ENCODE results near the gene ADD1. TPM values are rescaled to one million over a fixed set of nuclear protein-coding genes. Genes with fewer than 3 reads are reported as not detected.

ADD1 gene
- total RNA-seq, 1 experiment from 2014 or later = 232 TPM

DNA sequence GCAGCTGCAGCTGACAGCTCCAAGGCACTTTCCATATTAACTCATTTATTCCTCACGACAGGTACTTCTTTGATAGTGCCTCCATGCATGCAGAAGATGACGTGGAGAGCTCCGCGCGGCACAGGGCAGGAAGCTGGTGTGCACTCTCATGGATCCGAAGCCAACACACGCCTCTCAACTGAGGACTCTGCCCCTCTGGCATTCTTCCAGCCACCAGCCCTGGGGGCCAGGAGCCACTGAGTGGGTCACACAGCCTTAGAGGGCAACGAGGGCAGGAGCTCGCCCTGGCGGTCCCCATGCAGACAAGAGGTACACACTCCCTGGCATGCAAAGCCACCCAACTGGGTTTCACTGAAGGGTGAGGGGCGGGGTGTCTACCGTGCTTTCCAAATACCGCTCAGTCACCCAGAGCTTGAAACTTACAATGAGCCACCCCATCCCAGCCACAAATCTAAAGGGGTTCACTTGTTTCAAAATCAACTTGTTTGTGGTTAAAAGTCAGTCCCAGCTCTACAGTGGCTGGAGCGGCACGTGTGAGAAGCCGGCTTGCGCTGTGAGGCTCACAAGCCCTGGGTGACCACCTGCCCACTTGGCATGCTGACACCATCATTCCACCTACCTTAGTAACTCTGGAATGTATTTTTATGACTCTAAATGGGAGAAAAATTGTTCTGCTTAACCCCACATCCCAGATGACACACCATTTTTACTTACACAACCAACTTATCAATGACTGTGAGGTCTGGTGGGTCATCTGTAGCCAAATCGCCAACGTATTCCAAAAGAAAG, 103.4 kb downstream of the ADD1 start:
- ChIA-PET CTCF (no interaction called here), POLR2A (ENCODE audit: low non-redundant PET) (no interaction called here)
- no peaks in the 10 kb centered on the region for H3K4me1 ChIP-seq (ENCODE audit: insufficient read depth, low read length, poor library complexity, severe bottlenecking)
- intact Hi-C loops (cut with micrococcal nuclease; ENCODE audit: unreplicated experiment) = no loop called here
- no peak overlapping the region for H3K4me3 ChIP-seq (ENCODE audit: low read depth, low read length, poor library complexity, severe bottlenecking)
- no peaks in the 10 kb centered on the region for H3K27me3 ChIP-seq (replicated peaks; ENCODE audit: insufficient read depth, low read depth, low read length, poor library complexity)
- H3K9me3 ChIP-seq (ENCODE audit: low read depth, low read length, poor library complexity, severe bottlenecking) = no peaks in the 10 kb centered on the region
- H3K27ac ChIP-seq (ENCODE audit: low read depth, low read length, poor library complexity, severe bottlenecking) = no peak overlapping the region
- TF ChIP-seq, protein P1, sequence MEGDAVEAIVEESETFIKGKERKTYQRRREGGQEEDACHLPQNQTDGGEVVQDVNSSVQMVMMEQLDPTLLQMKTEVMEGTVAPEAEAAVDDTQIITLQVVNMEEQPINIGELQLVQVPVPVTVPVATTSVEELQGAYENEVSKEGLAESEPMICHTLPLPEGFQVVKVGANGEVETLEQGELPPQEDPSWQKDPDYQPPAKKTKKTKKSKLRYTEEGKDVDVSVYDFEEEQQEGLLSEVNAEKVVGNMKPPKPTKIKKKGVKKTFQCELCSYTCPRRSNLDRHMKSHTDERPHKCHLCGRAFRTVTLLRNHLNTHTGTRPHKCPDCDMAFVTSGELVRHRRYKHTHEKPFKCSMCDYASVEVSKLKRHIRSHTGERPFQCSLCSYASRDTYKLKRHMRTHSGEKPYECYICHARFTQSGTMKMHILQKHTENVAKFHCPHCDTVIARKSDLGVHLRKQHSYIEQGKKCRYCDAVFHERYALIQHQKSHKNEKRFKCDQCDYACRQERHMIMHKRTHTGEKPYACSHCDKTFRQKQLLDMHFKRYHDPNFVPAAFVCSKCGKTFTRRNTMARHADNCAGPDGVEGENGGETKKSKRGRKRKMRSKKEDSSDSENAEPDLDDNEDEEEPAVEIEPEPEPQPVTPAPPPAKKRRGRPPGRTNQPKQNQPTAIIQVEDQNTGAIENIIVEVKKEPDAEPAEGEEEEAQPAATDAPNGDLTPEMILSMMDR (conservative IDR thresholded peaks at IDR 0.05; ENCODE audit: low read depth, low read length) = no peak
- TF ChIP-seq EZH2 (IDR thresholded peaks at IDR 0.05; ENCODE audit: borderline replicate concordance, low read depth, low read length, poor library complexity, severe bottlenecking) = no peak
- H3K36me3 ChIP-seq (ENCODE audit: insufficient read depth, low read length, poor library complexity, severe bottlenecking) = peaks cover 83% of the 10 kb centered on the region
- BruUV-seq (replicated peaks) = no TSS peak
- DNase-seq (ENCODE audit: low spot score) = no peak

DNA sequence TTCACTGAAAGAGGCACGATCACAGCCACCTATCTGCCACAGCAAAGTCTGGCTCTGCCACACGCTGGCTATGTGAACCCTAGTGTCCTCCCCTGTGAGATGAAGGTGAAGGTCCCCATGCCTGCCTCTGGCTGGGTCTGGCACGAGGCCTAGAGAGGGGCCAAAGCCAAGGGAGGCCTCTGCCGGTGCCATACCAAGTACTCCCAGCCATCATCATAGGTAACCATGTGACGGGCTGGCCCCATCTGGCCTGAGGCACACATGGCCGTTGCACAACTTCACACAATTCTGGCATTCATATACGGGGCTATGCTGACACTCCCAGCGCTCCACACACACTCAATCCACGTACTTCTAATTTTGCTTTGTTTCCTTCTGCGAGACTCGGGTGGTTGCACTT, 104.3 kb downstream of the ADD1 start:
- ChIA-PET POLR2A (ENCODE audit: low non-redundant PET) (no interaction called here), CTCF (no interaction called here)
- H3K36me3 ChIP-seq (ENCODE audit: insufficient read depth, low read length, poor library complexity, severe bottlenecking) = peaks cover 86% of the 10 kb centered on the region
- no peaks in the 10 kb centered on the region for H3K9me3 ChIP-seq (ENCODE audit: low read depth, low read length, poor library complexity, severe bottlenecking)
- no peaks in the 10 kb centered on the region for H3K27me3 ChIP-seq (replicated peaks; ENCODE audit: insufficient read depth, low read depth, low read length, poor library complexity)
- H3K4me1 ChIP-seq (ENCODE audit: insufficient read depth, low read length, poor library complexity, severe bottlenecking) = no peaks in the 10 kb centered on the region
- no peak for DNase-seq (ENCODE audit: low spot score)
- H3K4me3 ChIP-seq (ENCODE audit: low read depth, low read length, poor library complexity, severe bottlenecking) = no peak overlapping the region
- intact Hi-C loops (cut with micrococcal nuclease; ENCODE audit: unreplicated experiment) = no loop called here
- no TSS peak for BruUV-seq (replicated peaks)
- TF ChIP-seq EZH2 (IDR thresholded peaks at IDR 0.05; ENCODE audit: borderline replicate concordance, low read depth, low read length, poor library complexity, severe bottlenecking) = no peak
- TF ChIP-seq, protein P1 (conservative IDR thresholded peaks at IDR 0.05; ENCODE audit: low read depth, low read length) = no peak
- no peak overlapping the region for H3K27ac ChIP-seq (ENCODE audit: low read depth, low read length, poor library complexity, severe bottlenecking)

DNA sequence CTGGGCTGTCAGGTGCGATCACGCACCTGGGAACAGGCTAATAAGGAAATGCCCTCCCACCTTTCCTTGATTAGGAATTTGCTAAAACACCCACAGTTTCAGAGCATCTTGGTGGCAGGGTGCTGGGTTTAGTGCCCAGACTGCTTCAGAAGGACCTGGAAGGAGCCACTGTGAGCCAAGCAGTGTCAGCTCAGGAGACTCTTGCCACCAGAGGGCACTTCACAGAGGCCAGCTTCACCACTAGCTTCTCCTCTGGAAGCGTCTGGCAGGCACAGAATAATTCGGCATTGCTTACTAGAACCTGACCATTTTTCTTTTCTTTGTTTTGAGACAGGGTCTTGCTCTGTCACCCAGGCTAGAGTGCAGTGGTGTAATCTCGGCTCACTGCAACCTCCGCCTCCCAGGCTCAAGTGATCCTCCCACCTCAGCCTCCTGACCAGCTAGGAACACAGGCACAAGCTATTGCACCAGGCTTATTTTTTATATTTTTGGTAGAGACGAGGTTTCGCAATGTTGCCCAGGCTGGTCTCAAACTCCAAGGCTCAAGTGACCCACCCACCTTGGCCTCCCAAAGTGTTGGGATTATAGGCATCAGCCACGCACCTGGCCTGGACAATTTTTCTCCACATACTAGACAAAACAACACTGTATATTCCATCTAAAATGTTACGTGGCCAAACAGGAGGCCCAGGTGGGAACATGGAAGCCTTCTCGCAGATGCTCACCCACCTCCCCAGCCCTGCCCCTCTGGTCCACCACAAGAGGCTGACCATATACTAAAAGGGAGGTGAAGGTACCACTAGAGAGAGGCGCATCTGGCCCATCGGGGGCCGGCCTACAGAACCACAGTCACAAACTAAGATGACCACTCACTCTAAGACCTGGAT, 105.5 kb downstream of the ADD1 start:
- intact Hi-C loops (cut with micrococcal nuclease; ENCODE audit: unreplicated experiment) = no loop called here
- ChIA-PET POLR2A (ENCODE audit: low non-redundant PET) (no interaction called here), CTCF (interaction anchor here (0.6 kb wide), 1 partner anchor 156 kb away, joined by 3 read pairs; the partner anchor contains the start of gene SH3BP2)
- H3K36me3 ChIP-seq (ENCODE audit: insufficient read depth, low read length, poor library complexity, severe bottlenecking) = peaks cover 89% of the 10 kb centered on the region
- no peak overlapping the region for H3K4me3 ChIP-seq (ENCODE audit: low read depth, low read length, poor library complexity, severe bottlenecking)
- H3K27me3 ChIP-seq (replicated peaks; ENCODE audit: insufficient read depth, low read depth, low read length, poor library complexity) = no peaks in the 10 kb centered on the region
- DNase-seq (ENCODE audit: low spot score) = peak; percentile 37
- no peaks in the 10 kb centered on the region for H3K4me1 ChIP-seq (ENCODE audit: insufficient read depth, low read length, poor library complexity, severe bottlenecking)
- no peak overlapping the region for H3K27ac ChIP-seq (ENCODE audit: low read depth, low read length, poor library complexity, severe bottlenecking)
- H3K9me3 ChIP-seq (ENCODE audit: low read depth, low read length, poor library complexity, severe bottlenecking) = no peaks in the 10 kb centered on the region
- BruUV-seq (replicated peaks) = no TSS peak
- TF ChIP-seq, protein P1 (conservative IDR thresholded peaks at IDR 0.05; ENCODE audit: low read depth, low read length) = peak; percentile 50
- no peak for TF ChIP-seq EZH2 (IDR thresholded peaks at IDR 0.05; ENCODE audit: borderline replicate concordance, low read depth, low read length, poor library complexity, severe bottlenecking)
